ENCODE results near the gene RPL13A.
A peak's percentile ranks its signal among the peaks of the same experiment; 100 is the strongest.

The RPL13A gene

DNA sequence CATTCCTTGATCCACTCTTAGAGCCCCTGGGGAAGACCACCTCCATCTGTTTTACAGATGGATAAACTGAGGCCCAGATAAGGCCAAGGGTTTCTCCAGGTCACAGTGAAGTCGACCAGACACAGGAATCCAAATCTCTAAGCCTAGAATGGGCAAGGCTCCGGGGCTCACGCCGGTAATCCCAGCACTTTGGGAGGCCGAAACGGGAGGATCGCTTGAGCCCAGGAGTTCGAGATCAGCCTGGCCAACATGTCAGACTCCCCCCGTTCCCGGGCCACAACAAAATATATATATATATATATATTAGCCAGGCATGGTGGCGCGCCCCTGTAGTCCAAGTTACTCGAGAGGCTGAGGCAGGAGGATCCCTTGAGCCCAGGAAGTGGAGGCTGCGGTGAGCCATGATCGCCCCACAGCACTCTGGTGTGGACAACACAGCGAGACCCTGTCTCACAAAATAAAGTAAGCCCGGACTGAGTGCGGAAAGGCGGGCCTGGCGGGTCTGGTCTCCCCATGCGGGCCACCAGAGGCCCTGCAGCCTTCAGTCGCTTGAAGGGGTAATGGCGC is 615 bp upstream of the RPL13A start:
- no peak for DNase-seq

DNA sequence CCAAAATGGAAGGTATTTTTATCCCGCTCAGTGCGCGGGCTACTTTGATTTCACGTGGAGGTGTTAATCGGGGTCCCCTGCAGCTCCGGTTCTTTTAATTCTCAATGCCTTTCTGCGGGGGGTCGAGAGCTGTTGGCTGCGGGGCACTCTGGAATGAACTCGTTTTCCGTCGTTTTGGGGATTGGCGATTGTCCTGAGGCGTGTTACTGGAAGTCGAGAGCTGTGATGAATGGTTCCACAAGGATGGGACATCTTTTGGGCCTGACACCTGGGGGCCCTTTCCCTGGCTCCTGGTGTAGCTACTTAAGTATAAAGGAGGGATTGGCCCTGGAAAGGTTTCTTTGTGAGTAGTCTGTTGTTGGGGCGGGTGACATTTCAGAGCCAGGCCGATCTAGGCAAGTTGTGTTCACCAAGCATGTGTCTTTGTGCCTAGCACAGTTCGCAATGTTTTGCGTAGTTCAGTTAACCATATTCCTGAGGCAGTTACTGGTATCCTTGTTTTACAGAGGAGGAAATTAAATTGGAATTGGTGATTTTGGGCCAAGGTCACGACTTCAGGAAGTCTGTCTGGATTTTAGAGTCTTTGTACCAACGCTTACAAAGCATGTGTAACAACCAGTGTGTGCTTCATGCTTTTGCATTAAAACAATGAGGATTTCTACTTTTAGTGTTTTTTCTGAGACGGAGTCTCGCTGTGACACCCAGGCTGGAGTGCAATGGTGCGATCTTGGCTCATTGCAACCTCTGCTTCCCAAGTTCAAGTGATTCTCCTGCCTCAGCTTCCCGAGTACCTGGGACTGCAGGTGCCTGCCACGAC is 846 bp downstream of the RPL13A start:
- no peak for DNase-seq

DNA sequence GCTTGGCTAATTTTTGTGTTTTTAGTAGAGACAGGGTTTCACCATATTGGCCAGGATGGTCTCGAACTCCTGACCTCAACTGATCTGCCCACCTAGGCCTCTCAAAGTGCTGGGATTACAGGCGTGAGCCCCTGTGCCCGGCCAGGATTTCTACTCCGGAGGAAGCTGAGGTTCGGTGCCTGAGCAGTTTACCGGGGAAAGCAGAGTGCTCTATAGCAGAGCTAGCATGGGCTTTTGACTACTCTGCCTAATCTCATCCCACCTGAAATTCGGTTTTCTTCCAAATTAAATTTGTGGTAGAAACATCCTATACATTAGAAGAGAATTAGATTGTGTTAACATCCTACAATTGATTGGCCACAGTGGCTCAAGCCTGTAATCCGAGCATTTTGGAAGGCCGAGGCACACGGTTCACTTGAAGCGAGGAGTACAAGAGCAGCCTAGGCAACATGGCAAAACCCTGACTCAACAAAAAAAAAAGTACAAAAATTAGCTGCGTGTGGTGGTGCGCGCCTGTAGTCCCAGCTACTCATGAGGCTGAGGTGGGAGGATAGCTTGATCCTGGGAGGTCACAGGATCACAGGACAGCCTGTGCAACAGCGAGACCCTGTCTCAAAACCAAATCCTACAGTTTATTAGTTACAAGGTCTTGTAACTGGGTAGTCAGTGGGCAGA is 1.6 kb downstream of the RPL13A start:
- DNase-seq = no peak

GRCh38 chr19:49489601-49490167 is 2.3 kb downstream of the RPL13A start:
- no peak for DNase-seq

GRCh38 chr19:49490287-49491029 is 3.0 kb downstream of the RPL13A start:
- DNase-seq = no peak

DNA sequence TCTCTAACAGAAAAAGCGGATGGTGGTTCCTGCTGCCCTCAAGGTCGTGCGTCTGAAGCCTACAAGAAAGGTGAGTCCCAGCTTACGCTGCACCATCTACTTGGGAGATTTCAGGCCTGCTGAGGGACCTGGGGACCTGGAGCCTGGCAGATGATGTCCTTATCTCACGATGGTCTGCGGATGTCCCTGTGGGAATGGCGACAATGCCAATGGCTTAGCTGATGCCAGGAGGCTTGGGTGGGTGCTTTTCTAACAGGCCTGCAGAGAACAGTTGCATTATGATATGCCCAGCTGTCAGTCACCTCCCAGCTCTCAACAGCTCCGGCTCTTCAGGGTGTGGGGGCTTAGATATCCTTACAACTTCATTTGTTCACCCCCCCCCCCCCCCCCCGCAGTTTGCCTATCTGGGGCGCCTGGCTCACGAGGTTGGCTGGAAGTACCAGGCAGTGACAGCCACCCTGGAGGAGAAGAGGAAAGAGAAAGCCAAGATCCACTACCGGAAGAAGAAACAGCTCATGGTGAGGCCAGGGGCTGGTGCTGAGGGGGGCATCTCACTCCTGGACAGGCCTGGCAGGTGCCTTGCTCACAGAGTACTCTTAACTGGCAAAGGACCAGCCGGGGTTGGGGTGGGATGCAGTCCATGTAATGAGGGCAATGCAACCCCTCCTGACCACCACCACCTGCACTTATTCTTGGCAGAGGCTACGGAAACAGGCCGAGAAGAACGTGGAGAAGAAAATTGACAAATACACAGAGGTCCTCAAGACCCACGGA is 3.8 kb downstream of the RPL13A start:
- DNase-seq = no peak

- no peak for DNase-seq
Observed at GRCh38 chr19:49491804-49492572, 4.6 kb downstream of the RPL13A start.

DNA sequence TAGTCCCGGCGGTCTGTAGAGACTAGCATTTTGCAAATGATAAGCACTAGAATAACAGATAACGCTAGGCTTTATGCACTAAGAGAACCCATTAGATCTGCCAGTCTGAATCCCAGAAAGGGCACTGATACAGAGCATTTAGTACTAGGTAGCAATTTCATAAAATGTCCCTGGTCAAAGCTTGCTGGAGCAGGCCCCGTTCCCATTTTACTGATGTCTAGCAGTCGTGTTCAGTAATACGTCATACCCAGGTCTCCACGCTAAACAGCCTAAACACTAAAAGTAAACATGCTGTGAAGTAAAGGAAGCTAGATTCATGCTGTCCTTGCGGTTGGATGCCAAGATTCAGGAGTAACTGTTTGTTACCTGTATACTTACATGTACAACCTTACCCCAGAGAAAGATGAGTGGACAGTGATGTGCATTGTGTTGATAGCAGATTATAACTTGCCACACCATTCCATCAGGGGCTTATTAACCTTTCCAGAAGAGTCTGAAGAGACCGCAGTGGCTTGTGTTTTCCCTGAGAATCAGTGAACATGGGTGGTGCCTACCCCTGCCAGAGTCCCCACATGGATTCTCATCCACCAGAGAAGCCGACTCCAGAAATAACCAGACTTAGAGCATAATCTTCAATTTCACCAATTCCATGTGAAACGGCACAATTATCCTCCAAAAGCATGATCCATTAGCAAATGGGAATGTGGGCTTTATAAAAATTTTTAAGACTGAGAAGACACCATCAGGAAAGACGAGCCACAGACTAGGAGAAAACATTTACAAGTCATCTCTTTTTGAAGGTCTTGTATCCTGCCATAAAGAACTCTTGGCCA is 5.4 kb downstream of the RPL13A start:
- DNase-seq = no peak

GRCh38 chr19:49496574-49497008 is 9.2 kb downstream of the RPL13A start:
- no peak for DNase-seq

DNA sequence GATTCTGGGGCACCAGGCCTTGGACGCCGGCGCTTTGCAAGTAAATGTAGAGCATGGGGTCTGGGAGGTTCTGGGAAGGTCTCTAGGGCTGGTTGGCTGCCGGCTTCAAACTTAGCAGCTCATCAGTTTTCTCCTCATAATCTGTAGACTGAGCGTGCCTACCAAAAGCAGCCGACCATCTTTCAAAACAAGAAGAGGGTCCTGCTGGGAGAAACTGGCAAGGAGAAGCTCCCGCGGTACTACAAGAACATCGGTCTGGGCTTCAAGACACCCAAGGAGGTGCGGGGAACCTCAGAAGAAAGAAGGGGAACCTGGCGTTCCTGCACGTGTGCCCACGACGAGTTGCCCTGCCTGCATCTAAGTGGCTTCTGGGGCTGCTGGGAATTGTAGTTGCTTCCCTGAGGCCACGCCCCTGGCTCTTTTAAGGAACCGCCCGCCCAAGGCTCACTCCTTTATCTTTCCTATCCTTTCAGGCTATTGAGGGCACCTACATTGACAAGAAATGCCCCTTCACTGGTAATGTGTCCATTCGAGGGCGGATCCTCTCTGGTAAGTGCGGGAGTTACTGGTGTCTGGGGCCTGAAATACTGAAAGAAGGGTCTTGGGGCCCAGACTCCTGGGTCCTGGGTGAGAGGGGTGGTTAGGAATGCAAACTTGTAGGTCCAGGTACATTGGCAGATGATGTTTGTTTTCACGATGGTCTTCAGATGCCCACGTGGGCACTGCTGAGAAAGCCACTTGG is 9.8 kb downstream of the RPL13A start:
- peak; percentile 47 for DNase-seq

DNA sequence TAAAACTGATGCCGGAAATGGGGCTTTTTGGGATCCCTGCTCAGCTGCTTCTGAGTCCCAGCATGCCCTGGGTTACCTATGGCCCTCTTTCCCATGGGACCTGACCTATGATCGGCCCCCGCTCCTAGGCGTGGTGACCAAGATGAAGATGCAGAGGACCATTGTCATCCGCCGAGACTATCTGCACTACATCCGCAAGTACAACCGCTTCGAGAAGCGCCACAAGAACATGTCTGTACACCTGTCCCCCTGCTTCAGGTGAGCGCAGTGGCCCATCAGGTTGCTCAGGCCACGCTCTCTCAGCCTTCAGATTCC is 10.3 kb downstream of the RPL13A start:
- DNase-seq = no peak

DNA sequence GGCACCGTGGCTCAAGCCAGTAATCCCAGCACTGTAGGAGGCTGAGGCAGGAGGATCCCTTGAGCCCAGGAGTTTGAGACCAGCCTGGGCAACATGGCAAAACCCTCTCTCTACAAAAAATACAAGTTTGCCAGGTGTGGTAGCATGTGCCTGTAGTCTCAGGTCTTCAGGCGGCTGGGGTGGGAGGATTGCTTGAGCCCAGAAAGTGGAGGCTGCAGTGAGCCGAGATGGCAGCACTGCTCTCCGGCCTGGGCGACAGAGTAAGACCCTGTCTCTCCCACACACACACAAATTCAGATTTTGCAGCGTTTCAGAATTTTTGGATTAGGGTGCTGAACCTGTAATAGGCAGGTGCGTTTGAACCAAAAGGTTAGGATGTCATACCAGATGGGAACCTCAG is 11.1 kb downstream of the RPL13A start:
- no peak for DNase-seq

DNA sequence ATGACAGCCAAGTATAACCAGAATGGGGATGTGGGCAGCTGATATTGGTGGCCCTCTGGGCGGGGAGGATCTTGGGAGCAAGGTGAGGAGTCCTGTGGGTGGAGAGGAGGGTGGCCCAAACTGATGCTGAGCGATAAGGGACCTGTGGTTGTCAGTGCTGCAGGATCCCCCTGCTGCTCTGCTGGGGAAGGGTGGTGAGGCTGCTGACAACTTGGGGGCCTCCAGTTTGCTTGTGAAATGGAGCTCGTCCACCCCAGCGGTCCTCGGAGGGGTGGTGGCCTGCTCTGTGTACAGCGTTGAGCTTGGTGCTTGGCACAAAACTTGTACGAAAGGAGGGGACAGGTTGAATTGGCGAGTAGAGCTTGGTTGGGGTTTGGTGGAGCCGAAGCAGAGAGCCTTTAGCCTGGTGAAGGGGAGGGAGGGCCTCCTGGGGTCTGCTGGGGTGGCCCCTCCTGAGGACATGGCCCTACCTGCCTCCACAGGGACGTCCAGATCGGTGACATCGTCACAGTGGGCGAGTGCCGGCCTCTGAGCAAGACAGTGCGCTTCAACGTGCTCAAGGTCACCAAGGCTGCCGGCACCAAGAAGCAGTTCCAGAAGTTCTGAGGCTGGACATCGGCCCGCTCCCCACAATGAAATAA is 11.7 kb downstream of the RPL13A start:
- no peak for DNase-seq

DNA sequence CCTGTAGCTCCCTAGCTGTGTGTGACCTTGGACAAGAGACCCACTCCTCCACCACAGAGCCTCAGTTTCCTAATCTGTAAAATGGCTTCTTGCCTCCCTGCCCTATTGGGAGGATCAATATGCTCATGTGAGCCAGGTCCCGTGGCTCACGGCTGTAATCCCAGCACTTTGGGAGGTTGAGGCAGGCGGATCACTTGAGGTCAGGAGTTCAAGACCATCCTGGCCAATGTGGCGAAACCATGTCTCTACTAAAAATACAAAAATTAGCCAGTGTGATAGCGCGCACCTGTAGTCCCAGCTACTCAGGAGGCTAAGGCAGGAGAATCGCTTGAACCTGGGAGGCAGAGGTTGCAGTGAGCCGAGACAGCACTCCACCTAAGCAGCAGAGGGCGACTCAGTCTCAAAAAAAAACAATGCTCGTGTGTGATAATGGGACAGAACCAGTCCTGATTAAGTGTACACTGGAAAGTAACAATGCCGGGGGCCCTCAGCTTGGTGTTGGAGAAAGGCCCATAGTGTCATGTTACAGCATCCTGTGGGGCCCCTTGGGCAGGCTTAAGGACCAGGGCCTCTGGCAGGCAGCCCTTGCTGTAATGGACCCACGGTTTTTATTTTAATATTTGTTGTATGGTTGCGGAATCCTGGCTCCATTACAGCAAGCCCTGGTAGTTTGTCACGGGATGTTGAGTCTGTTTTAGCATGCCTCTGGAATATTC is 15.6 kb downstream of the RPL13A start:
- no peak for DNase-seq

DNA sequence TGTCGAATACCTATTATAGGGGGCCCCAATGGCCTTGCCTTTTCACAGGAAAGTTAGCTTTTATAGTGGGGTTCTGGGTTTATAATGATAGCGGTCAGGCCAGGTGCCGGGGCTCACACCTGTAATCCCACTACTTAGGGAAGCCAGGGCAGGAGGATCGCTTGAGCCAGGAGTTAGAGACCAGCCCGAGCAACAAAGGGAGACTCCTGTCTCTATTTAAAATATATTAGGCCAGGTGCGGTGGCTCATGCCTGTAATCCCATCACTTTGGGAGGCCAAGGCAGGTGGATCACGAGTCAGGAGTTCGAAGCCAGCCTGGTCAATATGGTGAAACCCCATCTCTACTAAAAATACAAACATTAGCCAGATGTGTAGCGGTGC is 16.2 kb downstream of the RPL13A start:
- DNase-seq = no peak

DNA sequence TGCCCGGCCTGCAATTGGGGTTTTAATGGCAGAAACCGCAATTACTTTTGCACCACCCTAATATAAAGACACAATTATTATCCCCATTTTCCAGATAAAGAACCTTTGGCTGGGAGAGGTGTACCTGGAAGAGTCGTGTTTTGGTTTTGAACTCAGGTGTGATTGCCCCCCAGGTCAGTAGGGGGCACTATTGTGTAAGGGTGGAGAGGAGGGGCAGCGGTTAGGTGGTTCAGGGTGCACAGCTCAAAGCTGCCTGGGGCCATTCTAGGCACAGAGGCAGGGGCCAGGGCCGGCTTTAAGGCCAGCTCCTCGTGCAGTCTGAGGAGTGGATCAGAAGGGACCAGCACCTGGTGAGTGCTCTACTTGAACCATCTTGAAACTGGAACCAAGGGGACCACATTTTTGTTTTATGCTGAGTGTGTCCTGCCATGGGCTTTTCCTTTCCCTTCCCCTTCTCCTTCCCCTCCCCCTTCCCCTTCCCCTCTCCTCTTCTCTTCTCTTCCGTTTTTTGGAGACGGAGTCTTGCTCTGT is 19.2 kb downstream of the RPL13A start:
- DNase-seq = peak; percentile 58

GRCh38 chr19:49507803-49508494 is 20.5 kb downstream of the RPL13A start:
- no peak for DNase-seq
